AG09319 (cell line): ENCODE measurements around the gene MAP3K20.
"Not testable (repeated sequence)": the region's sequence is repeated elsewhere in the genome, so short reads cannot be mapped to it uniquely, and the experiment has no call there.

ENCODE experiments used
- DNase-seq: peaks from one replicate; pipeline ENCODE4 v3.0.0-alpha.2; 2010; ENCODE audit warnings: low read depth; ENCODE audit errors: extremely low read depth
- CTCF ChIP-seq: IDR thresholded peaks from 2 replicates; pipeline ENCODE4 v1.5.1; 2011; ENCODE audit warnings: low read depth, mild to moderate bottlenecking, inconsistent platforms, low read length, moderate library complexity

The MAP3K20 gene

GRCh38 chr2:173278794-173279526 is 203.3 kb downstream of the MAP3K20 start:
- TF ChIP-seq CTCF: no peak

GRCh38 chr2:173279527-173279868 is 203.9 kb downstream of the MAP3K20 start:
- no peak for TF ChIP-seq CTCF

More at GRCh38 chr2:173278794-173279526, 203.3 kb downstream of the MAP3K20 start:
- DNase-seq: no peak

GRCh38 chr2:173280853-173281252 is 205.2 kb downstream of the MAP3K20 start:
- no peak for TF ChIP-seq CTCF

More at GRCh38 chr2:173279527-173279868, 203.9 kb downstream of the MAP3K20 start:
- DNase-seq: no peak

GRCh38 chr2:173281898-173282297 is 206.3 kb downstream of the MAP3K20 start:
- DNase-seq: not testable (repeated sequence)

More at GRCh38 chr2:173280853-173281252, 205.2 kb downstream of the MAP3K20 start:
- DNase-seq: no peak

- DNase-seq: no peak
- TF ChIP-seq CTCF: no peak
Measured at GRCh38 chr2:173282795-173283545, 207.3 kb downstream of the MAP3K20 start.

- DNase-seq: no peak
- TF ChIP-seq CTCF: no peak
Measured at GRCh38 chr2:173286153-173286809, 210.6 kb downstream of the MAP3K20 start.

- DNase-seq: no peak
- TF ChIP-seq CTCF: no peak
Measured at GRCh38 chr2:173287594-173287993, 211.9 kb downstream of the MAP3K20 start.
